ENCODE data around the gene BMS1. TPM values are rescaled to one million over a fixed set of nuclear protein-coding genes. Genes with fewer than 3 reads are reported as not detected.
"Not testable (repeated sequence)": the region's sequence is repeated elsewhere in the genome, so short reads cannot be mapped to it uniquely, and the experiment has no call there.

The BMS1 gene
- total and polyA plus RNA-seq, 2 of the 8 experiments (the other 6 are each of a cell fraction or from before 2014, with no cell fraction given): 3.7 to 34.6 TPM

DNA sequence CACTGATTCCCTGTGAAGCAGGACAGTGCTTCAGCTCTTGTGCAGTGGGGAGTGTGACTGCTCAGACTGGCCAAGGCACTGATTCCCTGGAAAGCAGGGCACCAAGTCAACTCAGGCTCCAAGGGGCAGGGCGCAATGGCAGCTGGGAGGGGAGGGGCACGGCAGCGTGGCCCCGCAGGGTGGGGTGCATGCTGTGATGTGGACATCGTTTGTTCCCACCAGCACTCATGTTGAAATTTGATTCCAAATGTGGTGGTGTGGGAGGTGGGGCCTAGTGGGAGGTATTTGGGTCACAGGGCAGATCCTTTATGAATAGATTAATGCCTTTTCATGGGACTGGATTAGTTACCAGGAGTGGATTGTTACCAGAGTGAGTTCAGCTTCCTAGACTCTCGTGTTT, 44.2 kb downstream of the BMS1 start:
- H3K56ac ChIP-seq (replicated peaks; ENCODE audit: insufficient read length, low read depth, low read length); H3K27me3 ChIP-seq (replicated peaks in 1 of 4; ENCODE audit: control insufficient read depth in 3 of 4, extremely low read depth in 1 of 4, insufficient read depth in 3 of 4, low read length in 3 of 4); H3K23ac ChIP-seq (ENCODE audit: insufficient read length); H4K5ac ChIP-seq (ENCODE audit: insufficient read length, low read depth, low read length); H2AFZ ChIP-seq (ENCODE audit: low read length); H3K9me3 ChIP-seq (ENCODE audit: insufficient read depth in 2 of 2, low read depth in 1 of 2, low read length in 1 of 2); H3K79me2 ChIP-seq (ENCODE audit: control insufficient read depth in 1 of 2, insufficient read depth in 2 of 2, low read length in 2 of 2); H4K91ac ChIP-seq (replicated peaks; ENCODE audit: insufficient read length, low read length); H4K8ac ChIP-seq (ENCODE audit: extremely low read depth, insufficient read depth, low read length); H2BK120ac ChIP-seq (replicated peaks; ENCODE audit: low read depth, low read length); H3K4me3 ChIP-seq (ENCODE audit: extremely low read depth in 1 of 4, insufficient read depth in 2 of 4, low read depth in 3 of 4, low read length in 4 of 4); H3K4ac ChIP-seq (replicated peaks; ENCODE audit: insufficient read length, low read depth, low read length); H3K23me2 ChIP-seq (ENCODE audit: low read depth, low read length); H3K9ac ChIP-seq (replicated peaks in 1 of 4; ENCODE audit: extremely low read depth in 1 of 4, low read depth in 3 of 4, low read length in 3 of 4); DNase-seq (ENCODE audit: low read depth in 1 of 2, low spot score in 2 of 2); H3K79me1 ChIP-seq (ENCODE audit: low read depth, low read length); H2BK5ac ChIP-seq (ENCODE audit: low read depth, low read length); H3K14ac ChIP-seq (ENCODE audit: insufficient read length); H4K20me1 ChIP-seq (replicated peaks in 1 of 2; ENCODE audit: control insufficient read depth in 1 of 2, insufficient read depth in 2 of 2, low read length in 2 of 2); H3K27ac ChIP-seq (ENCODE audit: low read depth, low read length); FAIRE-seq: not testable (repeated sequence)
- 70% methylated on average over 5 of the region's 6 CpGs; no CpG with 5 or more reads in 1 of the 2 experiments for WGBS, 2 experiments (ENCODE audit: extremely low coverage in 1 of 2, insufficient coverage in 1 of 2, insufficient read length in 1 of 2, insufficient replicate concordance in 2 of 2, low coverage in 1 of 2, low lambda C conversion rate in 2 of 2, missing lambda C conversion rate in 1 of 2)
- 0 out of 2 replicates have a peak overlapping the region, but pooled peaks have one; percentile 82 for H2AK5ac ChIP-seq (ENCODE audit: low read depth, low read length)
- ChIA-PET POLR2A (ENCODE audit: partially characterized antibody) (interaction anchor here (0.6 to 1.7 kb wide), 3 partner anchors 11 to 27 kb away, joined by 3 to 7 read pairs (median 5); no protein-coding TSS in a partner anchor), CTCF (ENCODE audit: partially characterized antibody) (interaction anchor here (0.7 to 2.2 kb wide), 5 partner anchors 9 to 252 kb away, joined by 3 to 8 read pairs (median 4); no protein-coding TSS in a partner anchor)
- peak overlapping the region; percentile 32; the same call in 1 of the 2 replicates for H3K18ac ChIP-seq (ENCODE audit: extremely low read depth, low read length)
- peak overlapping the region; percentile 61; the same call in 1 of the 2 replicates for H2BK15ac ChIP-seq (ENCODE audit: low read length)
- H3K4me1 ChIP-seq (replicated peaks in 1 of 4; ENCODE audit: control insufficient read depth in 3 of 4, insufficient read depth in 4 of 4, low read length in 3 of 4): peaks cover 5 to 15% (median 10%) of the 10 kb centered on the region in 4 experiments
- H3K36me3 ChIP-seq (ENCODE audit: control insufficient read depth in 2 of 4, insufficient read depth in 4 of 4, low read length in 3 of 4): peaks cover 8 to 32% (median 16%) of the 10 kb centered on the region in 4 experiments
- peak overlapping the region in 1 of 2 experiments; percentile 13; a peak in 1 of 4 replicates for H3K4me2 ChIP-seq (ENCODE audit: insufficient read depth in 1 of 2, low read depth in 2 of 2, low read length in 2 of 2)
- H2BK12ac ChIP-seq (ENCODE audit: low read depth, low read length): peak overlapping the region; percentile 39; the same call in 1 of the 2 replicates
- H2BK20ac ChIP-seq (ENCODE audit: low read length): peak overlapping the region; percentile 61; the same call in 1 of the 2 replicates
